Effector CD4-positive, alpha-beta T cell (primary cell): ENCODE measurements around the gene ATP6V0E1.

ENCODE experiments used
- DNase-seq: peaks from one replicate; pipeline ENCODE4 v3.0.0-alpha.2; 2020

The ATP6V0E1 gene

DNA sequence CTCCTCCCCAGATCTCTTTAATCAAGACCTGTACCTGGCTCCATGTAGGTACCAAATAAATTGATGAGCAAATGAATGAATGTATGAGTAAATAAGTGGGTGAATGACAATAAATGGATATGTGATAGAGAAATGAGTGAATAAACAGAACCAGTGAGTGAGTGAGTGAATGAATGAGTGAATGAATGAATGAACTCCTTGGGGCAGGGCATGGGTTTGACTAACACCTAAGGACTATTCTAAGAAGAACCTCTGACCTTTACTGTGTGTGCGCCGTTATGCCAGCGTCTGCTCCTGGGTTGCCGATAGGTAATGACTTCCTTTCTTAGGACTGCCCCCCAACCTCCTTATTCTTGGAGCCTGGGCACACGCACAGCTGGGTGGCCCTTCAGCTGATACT lies 26.1 kb upstream of the ATP6V0E1 start:
- DNase-seq, result no peak

DNA sequence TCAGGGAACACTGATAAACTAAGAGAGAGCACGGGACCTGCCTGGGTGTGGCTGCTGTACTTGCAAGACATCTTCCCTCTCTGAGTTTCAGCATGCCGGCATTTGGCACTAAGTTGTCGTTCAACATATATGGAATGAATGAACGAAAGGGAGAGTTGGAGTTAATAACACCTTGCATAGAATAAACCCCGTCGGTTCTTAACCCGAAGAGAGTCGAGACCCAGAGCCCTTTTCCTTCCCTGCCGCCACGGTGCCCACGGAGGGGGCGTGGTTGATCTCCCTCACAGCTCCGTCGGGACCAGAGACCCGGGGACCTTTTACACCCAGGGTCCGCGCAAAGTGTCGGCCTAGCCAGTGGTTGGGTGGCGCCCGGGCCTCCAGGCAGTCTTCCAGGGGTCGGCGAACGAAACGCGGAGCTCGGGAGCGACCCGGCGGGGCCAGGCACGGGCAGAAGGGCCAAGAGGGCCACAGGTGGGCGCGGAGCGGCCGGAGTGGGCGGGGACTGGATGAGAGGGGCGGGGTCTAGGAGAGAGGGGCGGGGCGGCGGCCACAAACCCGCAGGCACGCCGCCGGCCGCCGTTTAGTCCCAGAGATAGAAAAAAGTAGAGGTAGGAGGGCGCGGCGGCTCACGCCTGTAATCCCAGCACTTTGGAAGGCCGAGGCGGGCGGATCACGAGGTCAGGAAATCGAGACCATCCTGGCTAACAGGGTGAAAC lies 25.1 kb upstream of the ATP6V0E1 start:
- peak; percentile 50 for DNase-seq

DNA sequence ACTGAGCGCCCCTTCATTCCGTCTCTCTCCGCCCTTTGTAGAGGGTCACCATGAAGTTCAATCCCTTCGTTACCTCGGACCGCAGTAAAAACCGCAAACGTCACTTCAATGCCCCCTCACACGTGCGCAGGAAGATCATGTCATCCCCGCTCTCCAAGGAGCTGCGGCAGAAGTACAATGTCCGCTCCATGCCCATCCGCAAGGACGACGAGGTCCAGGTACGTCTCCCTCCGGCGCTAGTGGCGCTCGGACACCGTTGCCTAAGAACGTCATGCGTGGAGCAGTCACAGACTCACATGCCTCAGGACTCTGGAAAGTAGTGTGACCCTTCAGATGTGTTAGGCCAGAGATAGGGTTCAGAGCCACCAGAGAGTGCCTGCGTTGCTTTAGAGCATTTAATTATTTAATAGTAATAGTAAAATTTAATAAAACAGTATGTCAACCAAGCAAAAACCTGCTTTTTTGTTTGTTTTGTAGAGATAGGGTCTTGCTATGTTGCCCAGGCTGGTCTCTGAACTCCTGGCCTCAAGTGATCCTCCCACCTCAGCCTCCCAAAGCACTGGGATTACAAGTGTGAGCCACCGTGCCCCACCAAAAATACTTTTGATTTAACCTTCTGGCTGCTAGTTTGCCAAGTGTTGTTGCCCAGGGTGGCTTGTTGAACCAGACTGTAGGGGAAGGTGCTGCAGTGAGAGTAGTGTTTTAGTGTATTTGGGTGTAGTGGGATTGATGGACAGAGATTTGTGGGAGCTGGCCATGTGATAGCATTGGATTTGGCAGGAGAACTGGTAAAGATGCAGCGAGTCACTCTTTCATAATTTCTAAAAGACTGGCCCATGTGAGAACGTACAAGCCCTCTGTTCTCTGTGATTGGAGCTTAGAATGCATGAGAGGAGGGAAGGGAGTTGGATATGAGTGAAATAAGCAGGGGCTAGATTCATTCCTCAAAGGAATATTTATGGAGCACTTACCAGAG lies 23.5 kb upstream of the ATP6V0E1 start:
- DNase-seq, result no peak

DNA sequence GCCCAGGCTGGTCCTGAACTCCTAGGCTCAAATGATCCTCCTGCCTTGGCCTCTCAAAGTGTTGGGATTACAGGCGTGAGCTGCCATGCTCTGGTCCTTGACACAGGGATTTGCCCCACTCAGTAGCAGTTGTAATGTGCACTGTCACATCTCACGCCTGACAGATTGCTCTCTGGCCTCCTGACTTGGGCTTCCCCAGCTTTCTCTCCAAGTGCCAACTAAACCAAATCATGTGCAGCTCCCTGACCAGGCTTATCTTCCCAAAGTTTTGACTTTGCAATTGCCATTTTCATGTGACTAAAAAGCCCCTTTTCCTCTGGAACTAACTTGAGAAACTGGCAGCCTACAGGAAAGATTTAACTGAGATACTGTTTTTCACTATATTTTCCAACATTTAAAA lies 13.7 kb upstream of the ATP6V0E1 start:
- DNase-seq, result no peak

DNA sequence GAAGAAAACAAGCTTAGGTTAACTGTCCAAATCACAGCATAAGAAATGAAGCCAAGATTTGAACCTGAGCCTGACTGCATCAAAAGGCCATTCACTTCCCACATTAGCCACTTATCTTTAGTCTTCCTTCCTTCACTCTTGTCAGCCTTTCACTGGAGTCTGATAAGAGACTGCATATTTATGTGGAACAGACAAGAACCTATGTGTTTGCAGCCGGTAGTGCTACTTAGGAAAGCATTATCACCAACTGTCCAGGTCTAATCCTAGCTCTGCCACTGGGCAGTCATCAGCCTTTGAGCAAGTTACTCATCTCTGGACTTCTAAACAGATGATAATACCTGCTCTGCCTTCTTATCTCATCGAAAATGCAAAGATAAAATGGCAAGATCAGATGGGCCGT lies 12.1 kb upstream of the ATP6V0E1 start:
- DNase-seq, result no peak

DNA sequence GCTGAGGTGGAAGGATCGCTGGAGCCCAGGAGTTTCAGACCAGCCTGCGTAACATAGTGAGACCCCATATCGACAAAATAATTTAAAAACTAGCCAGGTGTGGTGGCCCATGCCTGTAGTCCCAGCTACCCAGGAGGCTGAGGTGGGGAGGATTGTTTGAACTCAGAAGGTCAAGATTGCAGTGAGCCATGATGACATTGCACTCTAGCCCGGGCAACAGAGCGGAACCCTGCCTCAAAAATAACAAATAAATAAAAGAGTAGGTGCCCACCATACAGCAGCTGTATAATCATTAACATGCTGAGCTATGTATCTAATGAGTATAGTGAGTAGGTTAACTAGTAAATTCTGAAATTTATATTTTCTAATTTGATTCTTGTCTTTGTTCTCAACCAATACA lies 11.0 kb upstream of the ATP6V0E1 start:
- no peak for DNase-seq

DNA sequence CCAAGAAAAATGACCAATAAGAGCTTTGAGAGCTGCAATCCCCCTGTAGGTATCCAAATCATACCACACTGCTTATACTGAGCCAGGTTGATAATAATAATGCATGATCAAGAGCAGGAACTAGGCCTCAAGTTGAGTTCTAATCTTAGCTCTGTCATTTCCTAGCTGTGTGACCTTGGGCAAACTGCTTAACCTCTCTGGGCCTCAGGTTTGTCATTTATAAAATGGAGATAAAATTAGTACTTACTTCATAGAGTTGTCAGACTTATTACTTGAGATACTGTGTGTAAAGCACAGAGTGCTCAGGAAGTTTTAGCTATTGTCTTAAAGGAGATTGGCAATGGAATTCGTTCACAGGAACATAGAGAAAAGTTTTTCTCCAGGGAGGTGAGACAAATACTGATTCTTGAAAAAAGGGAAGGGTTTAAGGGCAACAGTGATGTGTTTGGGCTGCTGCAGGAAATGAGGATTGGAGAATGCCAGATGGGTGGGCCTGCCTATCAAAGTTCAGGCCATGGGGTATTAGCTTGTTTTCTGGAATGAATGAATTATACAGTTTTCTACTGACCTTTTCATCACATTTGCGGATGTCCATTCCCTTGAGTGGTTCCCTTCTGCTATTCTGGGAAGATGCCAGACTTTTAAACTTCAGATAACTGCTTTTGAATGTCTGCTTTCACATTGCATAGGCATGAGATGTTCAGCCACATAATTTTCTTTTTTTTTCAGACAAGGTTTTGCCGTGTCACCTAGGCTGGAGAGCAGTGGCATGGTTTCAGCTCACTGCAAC lies 10.2 kb upstream of the ATP6V0E1 start:
- DNase-seq, result no peak

DNA sequence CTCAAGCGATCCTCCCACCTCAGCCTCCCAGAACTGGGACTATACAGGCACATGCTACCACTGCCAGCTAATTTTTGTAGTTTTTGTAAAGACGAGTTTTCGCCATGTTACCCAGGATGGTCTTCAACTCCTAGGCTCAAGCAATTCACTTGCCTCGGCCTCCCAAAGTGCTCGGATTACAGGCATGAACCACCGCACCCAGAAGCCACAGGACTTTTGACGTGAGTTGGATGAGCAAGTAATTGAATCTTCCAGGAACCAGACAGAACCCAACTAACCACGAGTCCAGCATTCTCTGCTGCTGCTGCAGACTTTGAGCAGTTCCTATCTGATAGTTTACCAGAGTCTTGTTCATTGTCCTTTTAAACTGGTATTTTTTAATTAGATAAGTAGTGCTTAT lies 9.6 kb upstream of the ATP6V0E1 start:
- DNase-seq, result no peak

DNA sequence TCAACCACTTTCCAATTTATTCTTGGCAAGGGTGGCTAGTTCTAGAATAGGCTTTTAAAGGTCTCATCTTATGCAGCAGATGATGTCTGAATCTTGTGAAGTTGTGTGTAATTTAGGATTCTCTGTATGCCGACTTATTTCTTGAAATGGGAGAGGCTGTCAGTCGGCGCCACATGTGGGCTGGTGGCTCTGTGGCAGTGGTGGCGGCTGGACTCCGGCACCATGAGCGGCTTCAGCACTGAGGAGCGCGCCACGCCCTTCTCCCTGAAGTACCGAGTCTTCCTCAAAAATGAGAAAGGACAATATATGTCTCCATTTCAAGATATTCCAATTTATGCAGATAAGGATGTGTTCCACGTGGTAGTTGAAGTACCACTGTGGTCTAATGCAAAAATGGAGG lies 8.3 kb upstream of the ATP6V0E1 start:
- DNase-seq, result no peak

DNA sequence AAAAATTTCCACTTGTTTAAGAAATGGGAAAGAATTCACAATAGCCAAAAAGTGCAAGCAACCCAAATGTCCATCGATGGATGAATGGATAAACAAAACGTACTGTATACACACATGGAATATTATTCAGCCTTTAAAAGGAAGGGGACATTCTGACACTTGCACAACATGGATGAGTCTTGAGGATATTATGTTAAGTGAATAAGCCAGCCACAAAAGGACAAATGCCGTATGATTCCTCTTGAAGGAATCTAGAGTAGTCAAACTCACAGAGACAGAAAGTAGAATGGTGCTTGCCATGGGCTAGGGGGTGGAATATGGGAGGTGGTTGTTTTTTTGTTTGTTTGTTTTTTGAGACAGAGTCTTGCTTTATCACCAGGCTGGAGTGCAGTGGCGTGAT lies 3.8 kb upstream of the ATP6V0E1 start:
- DNase-seq, result no peak

DNA sequence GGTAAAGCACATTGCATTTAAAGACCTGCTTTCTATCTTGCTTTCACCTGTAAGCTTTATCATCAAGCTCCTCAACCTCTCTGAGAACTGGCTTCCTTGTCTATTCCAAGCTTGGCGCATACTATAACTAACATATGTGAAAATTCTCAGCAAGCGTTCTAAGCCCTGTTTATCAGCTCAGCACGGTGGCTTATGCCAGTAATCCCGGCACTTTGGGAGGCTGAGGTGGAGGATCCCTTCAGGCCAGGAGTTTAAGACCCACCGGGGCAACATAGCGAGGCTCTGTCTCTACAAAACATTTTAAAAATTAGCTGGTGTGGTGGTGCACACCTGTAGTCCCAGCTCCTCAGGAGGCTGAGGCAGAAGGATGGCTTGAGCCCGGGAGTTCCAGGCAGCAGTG lies 1.6 kb upstream of the ATP6V0E1 start:
- DNase-seq, result no peak

DNA sequence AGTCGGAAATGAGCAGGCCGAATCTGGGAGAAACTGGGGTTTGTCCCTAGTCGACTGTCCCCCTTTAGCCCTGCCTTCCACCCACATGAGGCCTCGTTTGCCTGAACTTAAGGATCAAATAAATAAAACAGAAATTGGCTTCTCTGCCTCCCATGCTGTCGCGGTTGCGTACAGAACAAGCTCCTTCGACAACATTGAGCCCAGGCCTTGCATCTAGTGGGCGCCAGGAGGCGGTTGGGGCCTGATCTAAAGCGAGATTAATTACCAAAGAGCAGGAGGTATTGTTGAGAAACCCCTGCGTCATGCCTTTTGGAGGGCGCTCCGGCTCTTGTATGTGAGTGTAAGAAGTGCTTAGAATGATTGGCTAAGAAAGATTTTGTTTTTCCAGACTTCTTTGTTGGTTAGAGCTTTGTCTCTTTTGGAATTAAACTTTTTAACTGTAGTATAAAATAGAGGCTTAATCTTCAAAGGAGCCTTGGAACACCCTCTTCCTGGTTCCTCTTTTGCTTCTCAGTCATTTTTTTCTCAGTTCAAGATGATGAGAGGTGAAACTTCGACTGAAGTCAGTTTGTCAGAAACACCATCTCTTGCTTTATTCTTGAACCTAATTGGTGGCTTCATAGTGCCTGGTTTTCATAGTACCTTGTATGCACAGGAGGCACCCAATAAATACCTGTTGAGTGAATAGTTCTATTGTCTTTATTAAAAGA lies 828 bp downstream of the ATP6V0E1 start:
- DNase-seq, result peak; percentile 69

DNA sequence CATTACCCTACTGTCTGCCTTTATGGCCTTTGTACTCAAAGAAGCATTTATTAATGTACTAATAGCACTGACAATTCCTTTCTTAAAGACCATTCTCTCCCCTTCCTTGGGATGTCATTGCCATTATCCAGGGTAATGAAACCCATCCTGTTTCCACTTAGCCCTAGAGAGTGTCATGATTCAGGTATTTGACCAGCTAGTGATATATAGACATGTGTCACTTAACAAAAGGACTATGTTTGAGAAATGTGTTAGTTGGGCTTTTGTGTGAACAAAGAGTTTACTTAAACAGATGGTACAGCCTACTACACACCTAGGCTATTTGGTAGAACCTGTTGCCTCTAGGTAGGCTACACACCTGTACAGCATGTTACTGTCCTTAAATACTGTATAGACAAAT lies 2.0 kb downstream of the ATP6V0E1 start:
- no peak for DNase-seq

DNA sequence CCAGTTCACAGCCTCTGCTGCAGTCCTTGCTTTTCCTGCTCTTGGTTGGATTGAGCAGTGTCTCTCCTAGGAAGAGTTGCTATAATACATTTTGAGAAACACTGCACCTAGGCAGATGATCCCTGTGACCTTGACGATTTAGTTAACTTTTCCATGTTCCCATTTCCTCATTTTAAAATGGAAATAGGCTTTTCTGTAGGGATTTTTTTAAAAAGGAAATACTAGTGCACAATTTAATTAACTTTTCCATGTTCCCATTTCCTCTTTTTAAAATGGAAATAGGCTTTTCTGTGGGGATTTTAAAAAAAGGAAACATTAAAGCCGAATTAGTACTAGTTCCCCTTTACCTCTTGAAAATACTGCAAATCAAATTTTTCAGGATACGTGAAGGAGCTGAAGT lies 4.7 kb downstream of the ATP6V0E1 start:
- DNase-seq, result no peak

DNA sequence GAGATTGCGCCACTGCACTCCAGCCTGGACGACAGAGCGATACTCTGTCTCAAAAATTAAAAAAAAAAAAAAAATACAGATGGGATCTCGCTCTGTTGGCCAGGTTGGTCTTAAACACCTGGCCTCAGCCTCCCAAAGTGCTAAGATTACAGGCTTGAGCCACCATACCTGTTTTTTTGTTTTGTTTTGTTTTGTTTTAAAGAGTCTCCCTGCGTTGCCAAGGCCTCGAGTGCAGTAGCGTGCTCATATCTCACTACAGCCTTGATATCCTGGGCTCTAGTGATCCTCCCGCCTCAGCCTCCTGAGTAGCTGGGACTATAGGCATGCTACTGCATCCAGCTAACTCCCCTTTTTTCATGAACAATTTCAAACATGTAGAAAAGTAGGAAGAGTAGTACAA lies 7.2 kb downstream of the ATP6V0E1 start:
- DNase-seq, result no peak

DNA sequence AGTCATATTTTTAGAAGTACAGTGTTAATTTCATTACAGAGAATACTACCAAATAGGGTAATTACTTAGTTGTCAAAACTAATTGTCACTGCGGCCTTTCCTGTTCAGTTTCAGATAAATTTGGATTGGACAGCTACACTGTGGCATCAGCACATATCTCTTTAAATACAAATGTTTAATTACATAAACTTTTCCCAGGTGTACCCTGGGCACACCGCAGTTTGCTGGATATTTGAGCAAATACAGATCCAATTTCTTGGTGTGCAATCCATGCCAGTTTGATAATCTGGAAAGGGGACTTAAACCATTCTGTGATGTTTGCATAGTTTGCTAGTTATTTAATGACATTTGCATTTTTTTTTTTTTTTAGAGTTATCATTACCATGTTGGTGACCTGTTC lies 10.8 kb downstream of the ATP6V0E1 start:
- no peak for DNase-seq

DNA sequence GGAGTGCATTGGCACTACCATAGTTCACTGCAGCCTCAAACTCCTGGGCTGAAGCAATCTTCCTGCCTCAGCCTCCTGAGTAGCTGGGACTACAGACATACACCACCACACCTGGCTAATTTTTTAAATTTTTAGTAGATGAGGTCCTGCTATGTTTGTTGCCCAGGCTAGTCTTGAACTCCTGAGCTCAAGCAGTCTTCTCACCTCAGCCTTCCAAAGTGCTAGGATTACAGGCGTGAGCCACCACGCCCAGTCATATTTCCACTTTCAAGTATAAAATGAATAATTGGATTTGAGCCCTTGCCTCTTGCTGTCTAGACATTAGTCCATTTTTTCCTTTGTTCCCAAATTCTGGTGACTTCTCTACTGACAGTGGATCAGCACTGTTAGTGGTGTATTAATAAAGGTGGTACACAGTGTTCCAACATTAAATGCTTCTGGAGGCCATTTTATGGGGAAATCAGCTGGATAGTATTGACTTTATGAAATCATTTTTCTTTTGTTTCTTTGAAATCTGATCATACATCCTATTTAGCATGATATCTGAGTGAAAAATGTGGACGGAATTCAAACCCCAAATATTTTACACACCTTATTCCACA lies 15.9 kb downstream of the ATP6V0E1 start:
- DNase-seq, result no peak

DNA sequence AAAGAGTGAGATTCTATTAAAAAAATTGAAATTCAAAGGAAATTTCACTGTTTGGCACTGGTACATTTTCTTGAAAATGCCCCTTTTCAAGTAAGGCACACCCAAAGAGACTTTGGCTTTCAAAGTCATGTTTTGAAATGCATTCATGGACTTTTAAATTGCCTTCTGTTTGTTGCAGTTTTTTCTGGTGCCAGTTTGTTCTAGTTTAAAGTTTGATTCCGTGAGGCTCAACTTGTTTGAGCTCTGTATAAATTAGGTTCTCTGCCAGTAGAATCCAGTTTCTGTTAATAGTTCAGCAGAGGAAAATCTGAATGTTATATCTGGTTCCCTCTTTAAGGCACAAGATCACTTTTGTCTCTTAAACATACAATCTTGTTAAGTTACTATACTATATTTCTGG lies 16.4 kb downstream of the ATP6V0E1 start:
- no peak for DNase-seq

DNA sequence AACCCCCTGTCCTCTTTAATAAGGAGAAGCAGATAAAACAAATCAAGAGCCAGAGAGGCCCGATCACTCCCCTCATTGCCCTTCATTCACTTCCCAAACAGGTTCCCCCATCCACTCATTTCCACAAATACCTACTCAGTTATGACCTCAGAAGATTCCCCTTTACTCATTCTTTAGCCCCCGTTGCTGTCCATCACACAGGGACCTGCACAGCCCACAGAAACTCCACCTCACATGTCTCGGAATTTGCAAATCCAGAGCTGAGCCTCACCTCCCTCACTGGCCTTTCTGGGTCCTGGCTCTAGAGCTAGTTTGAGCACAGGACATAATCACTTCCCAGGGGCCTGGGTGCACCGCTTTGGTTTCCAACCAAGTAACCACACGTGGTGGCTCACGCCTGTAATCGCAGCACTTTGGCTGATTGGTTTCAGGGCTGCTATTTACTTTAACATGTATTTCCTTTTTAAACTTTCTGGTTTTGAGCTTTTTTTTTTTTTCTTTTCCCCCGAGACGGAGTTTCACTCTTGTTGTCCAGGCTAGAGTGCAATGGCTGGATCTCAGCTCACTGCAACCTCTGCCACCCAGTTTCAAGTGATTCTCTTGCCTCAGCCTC lies 17.8 kb downstream of the ATP6V0E1 start:
- DNase-seq, result no peak

DNA sequence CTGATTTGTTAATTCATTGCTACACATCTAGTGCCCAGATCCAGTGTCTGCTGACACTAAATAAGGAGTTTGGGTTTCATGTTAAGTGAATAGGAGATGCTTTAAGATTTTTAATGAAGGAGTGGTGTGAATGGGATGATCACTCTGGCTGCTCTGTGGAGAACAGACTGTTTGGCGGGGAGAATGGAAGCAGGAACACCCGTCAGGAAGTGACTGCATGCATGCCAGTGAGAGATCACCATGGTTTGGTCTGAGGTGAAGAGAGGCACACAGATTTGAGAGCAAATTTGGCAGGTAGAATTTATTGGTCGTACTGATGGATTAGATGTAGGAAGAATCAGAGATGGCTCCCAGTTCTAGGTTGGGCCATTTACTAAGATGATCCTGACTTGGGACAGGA lies 19.8 kb downstream of the ATP6V0E1 start:
- no peak for DNase-seq

DNA sequence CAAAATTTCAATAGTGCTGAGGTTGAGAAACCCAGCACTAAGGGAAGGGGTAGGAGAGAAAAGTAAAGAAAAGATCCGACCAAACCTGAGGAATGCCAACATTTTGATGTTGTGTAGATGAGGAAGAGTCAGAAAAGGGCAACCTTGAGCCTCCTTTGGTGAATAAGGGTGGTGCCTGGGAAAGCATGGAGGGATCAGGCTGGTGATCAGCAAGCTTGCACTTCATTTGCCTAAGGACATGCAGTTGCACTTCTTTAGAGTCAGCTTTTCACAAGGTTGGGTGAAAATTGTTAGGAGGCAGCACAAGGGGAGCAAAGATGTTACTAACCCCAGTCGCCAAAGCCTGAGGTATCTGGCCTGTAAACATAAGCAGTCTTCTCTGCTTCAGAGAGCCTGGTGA lies 20.4 kb downstream of the ATP6V0E1 start:
- DNase-seq, result no peak

DNA sequence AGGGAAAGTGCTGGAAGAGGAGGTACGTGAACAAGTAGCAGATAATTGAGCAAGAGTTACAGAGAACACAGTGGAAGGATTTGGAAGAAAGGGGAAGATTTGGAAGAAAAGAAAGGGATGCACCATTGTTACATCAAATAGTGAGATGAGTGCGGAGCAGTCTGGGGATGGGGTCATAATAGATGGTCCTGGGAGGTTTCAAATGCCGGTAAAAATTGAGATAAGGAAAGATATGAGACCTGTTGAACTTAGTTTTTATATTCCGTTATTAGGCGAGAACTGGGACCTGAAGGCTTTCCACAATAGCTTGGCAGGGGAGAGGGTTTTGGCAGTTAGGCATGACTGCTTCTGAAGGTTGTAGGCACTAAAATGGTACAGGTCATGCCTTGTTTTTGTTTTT lies 20.9 kb downstream of the ATP6V0E1 start:
- DNase-seq, result no peak
